GM18870 (cell line): ENCODE data around the gene PFKL.

Experiments used
- ATAC-seq: cut with Tn5 transposase; IDR thresholded peaks from one replicate; pipeline ENCODE4 v1.9.1; 2021; ENCODE audit warnings: moderate library complexity; ENCODE audit not compliant: unreplicated experiment

The PFKL gene

DNA sequence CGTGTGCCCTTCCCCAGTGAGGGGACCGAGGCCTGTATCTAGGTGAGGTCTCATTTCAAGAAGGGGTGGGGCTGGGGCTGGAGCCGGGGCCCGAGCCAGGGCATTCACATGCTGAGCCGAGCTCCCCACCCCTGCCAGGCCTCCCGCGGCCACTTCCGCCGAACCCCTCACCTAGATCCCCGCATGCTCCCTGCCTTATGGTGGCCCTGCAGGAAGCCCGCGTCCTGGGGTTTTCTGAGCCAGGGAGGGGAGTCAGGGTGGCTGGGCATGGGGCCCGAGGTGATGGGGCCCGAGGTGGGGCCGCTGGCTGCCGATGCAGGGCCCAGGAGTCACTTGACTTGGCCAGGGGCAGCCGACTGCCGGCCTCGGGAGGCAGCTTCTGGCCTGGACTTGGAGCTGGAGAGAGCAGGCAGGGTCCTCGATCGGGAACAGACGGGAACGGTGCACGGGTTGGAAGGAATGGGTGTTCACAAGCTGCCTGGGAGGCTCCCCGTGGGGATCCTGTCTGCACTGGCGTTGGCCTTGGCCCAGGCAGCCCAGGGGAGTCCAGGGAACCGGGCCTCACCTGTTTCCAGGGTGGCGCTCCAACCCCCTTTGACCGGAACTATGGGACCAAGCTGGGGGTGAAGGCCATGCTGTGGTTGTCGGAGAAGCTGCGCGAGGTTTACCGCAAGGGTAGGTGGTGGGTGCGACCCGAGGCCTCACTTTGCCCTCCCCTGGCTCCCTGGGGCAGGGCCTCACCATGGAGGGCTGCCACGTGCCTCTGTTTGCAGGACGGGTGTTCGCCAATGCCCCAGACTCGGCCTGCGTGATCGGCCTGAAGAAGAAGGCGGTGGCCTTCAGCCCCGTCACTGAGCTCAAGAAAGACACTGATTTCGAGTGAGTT lies 25.8 kb downstream of the PFKL start:
- ATAC-seq: no peak

DNA sequence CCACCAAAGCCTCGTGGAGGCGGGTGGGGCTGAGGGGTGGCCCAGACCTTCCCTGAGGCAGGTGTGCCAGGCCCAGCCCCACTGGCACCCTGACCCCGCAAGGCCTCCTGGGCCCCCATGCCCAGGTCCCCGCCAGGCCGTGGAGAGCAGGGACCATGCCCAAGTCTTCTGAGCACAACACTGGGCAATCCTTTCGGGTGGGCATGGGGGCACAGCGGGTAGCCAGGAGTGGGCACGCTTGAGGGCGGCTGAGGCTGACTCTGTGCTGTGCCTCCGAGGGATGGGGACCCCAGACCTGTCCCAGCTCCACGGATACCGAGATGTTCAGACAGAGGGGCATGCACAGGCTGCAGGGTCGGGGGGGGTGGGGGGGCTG lies 26.4 kb downstream of the PFKL start:
- no peak for ATAC-seq

DNA sequence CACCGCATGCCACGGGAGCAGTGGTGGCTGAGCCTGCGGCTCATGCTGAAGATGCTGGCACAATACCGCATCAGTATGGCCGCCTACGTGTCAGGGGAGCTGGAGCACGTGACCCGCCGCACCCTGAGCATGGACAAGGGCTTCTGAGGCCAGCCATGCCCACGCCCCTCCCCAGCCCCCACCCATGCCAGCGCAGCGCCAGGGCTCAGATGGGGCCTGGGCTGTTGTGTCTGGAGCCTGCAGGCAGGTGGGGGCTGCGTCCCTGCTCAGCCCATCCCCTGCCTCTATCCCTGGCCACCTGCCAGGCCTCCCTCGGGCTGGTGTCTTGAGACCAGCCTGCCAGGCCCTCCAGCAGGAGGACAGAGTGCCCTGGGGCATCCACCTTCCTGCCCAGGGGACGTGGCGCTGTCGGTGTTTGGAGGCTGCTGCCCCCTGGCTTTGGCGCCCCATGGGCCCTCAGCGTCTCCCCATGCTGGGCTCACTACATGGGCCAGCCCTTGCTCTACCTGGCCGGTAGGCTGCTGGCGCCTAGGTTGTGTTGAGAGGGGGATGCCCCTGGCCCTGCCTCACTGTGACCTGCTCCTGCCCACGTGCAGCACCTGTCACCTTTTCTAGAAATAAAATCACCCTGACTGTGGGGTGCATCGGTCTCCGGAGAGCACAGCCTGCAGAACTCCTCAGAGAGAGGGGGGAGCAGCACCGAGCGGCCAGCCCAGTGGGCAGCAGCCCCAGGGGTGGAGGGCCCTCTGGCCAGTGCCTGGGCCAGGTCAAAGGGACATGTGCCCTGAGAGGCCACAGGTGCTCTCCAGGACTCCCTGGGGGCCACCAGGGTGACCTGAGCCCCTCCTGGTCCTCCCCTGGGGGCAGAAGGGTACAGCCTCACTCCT lies 27.1 kb downstream of the PFKL start:
- no peak for ATAC-seq

DNA sequence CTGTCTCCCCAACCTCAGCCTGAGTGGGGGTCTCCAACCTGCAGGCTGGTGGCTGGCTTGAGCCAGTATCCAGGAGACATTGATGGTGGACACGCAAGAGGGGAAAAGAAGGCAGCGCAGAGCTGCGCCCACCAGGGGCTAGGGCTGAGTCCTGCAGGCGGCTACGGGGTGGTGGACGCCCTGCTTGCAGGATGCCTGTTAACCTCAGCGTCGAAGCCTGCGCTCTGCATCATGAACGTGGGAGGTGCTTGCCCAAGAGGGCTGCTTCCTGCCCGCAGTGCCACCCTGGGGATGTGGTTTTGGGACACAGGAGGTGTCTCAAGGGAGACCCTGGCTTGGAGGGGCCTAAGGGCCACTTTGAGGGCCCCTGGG lies 27.7 kb downstream of the PFKL start:
- no peak for ATAC-seq

DNA sequence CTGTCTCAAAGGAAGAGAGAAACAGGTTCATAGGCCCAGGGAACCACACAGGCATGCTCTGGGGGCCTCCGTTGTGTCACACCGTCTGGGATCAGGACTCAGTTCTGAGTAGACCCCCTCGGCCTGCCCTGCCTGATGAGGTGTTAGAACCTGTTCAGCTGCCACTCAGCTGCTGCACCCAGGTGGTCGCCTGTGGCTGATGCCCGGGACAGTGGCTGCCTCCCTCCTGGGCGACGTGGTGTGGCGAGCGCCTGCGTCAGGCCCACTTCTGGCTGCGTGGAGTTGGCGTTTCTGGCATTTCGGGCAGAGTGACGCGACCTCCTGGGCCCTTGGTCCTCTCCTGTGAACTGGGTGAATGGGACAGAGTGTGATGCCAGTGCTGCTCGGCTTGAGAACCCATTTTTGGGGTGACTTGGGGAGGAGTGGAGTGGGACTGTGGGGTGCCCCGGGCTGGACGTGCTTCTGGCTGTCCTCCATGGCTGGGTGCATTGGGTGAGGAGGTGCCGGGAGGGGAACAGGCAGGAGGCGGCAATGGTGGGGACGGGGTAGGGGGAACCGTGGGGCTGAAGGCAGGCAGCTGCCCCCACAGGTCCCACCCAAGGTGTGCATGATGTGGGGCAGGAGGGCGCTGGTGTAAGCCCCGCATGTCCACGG lies 28.5 kb downstream of the PFKL start:
- ATAC-seq: no peak

DNA sequence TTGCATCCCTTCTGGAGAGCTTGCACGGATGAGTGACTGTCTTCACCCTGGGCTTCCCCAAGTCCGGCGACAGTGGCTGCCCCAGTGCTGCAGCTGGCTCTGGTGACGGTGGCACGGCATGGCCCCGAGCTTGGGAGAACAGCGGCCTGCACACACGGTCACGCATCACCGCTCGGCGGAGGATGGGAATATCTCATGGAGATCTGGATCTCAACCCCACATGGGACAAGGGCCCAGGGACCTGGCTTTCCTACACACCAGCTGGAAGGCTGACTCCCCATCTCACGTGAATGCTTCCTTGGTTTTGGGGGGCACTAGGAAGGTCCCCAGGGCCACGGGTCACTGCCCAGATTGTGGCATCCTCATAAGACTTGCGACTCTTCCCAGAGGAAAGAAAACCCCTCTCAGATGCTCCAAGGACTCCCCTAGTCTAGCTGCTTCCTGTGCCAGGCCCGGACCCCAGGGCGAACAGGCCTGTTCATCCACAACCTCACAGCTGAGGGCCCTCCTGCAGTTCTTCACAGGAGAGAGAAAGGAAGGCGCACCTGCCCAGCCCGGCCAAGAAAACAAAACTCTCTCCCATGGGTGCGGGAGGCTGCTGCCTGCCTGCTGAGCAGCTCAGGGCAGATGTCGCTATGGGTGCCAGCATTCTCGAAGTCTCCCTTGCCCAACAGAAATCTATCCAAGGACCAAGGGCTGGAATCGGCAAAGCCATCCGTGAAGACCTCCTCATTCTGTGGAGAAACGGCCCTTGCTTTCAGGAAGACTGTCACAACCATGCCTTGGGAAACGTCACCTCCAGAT lies 29.4 kb downstream of the PFKL start:
- no peak for ATAC-seq

DNA sequence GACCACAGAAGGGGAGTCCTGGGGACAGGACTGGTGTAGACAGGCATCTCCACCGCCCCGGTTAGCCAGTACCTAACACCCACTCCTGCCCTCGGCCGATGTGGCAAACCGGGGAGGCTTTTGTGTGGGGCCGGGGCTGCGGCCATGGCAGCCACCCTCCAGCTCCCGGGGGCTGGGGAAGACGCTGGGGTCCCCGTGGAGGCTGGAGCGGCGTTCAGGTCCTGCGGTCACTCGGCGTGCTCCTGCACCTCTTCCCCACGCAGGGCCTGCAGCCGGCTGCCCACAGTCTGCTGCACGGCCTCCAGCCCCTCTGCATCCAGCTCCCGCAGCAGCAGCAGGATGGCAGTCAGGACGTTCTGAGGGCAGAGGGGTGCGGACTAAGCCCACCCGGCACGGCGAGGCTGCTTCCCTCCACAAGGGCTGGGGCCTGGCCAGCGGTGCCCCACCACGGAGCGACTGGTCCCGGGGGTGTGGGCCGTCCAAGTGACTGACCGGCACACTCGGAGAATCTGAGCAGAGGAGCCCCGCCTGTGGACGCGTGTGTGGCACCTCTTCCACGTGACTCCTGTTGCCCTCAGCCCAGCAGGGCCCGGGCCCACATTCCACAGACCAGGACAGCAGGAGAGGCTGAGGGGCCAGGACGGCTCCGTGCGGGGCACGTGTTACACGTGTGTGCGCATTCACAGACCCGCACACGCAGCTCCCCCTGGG lies 30.3 kb downstream of the PFKL start:
- ATAC-seq: no peak

DNA sequence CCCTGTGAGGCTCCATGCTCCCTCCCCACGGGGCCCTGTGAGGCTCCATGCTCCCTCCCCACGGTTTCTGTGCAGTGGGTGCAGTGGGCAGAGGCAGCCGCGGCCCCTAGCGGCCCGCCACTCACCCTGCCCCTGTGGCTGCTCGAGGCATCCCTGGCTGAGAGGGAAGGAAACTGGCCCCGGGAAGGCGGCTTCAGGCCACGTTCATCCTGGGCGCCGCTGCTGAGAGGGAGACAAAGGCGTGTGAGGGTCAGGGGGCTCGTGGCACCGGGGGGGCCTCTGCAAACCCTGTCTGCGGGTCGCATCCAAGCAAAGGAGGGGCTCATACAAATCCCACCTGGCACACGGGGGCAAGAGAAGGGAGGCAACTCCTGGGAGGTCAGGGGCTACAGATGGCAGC lies 30.8 kb downstream of the PFKL start:
- no peak for ATAC-seq

DNA sequence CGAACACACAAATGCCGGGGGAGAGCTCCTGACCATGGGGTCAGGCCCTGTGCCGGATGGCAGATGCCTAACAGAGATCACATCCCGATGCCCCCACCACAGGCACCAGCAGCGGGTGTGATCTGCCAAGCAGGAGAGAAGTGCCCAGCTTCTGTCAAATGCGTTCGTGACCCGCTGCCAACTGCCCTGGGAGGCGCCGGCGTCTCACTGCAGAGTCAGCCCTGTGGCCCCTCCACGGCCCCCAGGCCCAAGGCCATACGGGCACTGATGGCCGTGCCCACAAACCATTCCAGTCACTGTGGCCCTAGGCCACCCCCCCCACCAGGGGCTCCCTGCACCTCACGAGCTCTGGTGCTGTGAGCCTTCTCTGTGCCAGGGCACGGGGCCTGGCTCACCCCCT lies 31.4 kb downstream of the PFKL start:
- no peak for ATAC-seq

DNA sequence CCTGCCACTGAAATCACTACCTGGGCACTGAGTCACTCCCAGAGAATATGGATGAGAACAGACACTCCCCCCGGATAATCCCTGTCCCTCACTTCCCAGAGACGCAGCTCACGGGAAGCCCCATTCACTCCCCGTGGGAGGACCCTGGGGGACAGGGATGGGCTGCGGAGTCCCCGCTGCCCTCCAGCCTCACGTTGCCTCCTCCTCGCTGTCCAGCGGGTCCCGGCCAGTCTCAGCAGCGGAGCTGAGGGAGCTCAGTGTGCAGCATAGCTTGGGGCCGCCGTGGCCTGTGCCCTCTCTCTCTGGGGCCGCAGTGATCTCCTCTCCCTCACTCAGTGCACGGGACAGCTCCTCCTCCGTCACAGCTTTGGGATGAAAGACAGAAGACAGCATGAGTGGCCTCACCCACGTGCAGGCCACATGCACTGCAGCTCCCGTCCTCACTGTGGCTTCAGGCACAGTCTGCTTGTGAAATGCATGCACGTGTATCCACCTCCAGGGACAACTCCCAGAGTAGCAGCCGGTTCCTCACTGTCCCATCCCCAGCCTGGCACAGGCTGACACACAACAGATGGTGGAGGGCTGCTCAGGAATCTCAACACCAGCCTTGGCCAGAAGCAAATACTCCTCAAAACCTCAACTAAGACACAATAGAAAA lies 31.9 kb downstream of the PFKL start:
- no peak for ATAC-seq

DNA sequence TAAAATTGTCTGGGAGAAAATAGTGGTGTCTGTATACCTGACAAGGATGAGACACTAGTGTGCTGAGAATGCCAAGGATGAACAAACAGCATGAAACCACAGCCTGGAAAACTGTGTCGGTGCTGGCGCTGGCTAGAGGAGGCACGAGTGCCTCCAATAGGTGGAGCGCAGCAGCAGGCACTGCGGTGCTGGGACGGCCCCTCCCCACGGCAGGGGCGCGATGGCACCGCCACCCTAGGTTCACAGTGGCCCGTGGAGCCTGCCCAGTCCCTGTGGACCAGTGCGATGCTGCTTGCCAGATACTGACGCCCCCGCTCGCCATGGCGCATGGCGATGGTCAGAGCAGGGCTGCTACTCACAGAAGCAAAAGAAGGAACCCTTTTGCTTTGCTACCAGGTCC lies 32.5 kb downstream of the PFKL start:
- ATAC-seq: no peak

DNA sequence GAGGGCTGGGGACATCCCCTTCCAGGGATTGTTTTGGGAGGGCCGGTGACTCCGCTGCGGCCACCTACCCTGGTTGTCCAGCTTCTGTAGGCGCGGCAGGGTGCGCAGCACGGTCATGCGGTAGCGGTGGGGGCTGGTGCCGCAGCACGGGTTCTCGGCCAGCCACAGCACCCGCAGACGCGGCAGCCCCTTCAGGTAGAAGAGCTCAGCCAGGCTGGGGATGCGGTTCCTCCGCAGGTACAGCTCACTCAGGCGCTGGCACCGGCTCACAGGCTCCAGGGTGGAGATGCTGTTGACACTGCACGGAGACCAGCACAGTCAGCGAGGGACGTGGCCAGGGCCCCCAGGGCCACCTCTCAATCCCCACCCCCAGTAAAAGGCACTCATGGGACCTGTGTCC lies 33.1 kb downstream of the PFKL start:
- no peak for ATAC-seq

DNA sequence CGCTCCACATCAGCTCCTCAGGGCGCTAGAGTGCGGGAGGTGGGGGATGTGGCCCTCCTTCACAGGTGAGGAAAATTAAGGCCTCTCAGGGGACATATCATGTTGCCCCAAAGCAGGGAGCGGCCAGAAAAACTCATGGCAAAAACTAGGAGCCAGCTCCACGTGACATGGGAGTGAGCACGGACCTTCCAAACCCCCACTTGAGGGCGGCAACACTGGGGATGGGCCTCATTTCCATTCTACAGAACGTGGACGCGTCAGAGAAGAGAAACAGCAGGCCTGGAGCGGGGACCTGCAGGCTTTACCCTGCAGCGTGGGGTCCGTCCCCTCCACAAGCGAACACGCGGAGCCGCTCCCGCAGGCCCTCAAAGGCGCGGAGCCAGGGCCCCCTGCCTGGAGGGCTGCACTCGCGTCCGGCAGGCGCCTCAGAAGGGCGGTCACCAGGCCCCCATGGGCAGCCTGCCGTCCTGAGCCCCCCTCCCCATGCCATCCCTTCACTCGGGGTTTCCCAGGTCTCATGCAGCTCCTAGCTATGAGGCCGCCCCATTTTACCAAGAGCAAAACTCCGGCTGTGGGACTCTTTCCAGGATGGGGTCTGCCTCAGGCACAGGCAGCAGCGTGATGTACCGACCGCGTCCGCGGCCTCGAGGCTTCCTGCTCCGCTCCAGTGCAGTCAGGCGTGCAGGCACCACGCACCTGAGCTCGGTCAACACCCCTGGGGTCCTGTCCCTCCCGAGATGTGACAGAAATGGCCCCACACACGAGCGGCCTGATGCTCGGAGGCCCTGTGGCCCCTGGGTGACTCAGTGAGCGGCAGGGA lies 33.9 kb downstream of the PFKL start:
- no peak for ATAC-seq

DNA sequence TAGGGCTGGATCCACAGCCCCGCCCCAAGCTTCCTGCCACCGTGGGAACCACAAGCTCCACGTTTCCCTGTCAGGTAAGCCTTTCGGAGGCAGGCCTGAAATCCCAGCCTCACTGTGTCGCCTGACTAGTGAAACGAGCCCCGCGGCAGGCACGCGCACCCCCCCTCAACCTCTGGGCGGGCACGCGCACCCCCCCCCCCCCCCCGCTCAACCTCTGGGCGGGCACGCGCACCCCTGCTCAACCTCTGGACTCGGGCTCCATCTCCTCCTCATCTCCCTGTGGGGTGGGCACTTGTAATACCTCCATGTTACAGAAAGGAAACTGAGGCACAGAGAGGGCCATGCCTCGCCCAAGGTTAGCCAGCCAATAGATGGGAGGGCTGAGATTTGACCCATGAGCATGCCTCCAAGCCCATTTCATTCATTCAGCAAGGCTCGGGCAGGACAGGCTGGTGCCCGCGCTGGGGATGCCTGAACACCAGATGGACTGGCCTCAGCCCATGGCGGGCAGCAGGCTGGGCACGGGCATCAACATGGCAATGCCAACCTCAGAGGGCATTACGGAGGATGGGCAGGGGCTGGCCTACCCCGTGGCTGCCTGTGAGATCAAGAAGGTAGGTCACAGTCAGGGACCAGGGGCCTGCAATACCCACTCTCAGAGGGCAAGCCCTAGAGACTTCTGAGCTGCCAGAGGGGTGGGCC lies 34.6 kb downstream of the PFKL start:
- no peak for ATAC-seq

DNA sequence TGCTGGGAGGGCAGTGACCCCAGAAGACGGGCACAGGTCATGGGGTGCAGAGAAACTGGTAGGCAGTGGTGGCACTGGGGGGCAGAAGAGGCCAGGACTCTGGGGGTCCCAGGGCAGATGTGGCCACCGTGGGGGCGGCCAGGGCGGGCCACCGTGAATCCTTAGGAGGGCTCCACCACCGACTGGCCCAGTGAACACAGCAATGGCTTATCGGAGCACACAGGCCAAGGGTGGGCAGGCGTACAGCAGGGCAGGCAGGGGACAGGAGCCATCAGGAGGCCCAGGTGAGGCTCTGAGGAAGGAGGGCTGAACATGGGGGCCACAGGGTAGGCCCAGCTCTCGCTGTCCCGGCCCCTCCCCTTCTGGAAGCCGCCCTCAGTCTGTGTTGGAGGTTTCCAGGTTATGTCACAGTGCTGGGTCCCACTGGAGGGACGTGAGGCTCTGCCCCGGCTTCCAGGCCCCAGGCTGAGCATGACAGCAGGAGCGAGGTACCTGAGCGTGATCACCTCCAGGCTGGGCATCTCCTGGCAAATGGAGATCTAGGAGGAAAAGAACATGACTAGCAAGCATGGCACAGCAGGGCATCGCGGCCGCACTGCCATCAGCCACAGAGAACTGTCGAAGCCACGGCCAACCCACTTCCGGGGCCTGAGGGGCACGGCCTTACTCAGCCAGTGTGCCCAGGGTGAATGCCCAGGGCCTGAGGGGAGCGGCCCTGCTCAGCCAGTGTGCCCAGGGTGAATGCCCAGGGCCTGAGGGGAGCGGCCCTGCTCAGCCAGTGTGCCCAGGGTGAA lies 35.6 kb downstream of the PFKL start:
- no peak for ATAC-seq

DNA sequence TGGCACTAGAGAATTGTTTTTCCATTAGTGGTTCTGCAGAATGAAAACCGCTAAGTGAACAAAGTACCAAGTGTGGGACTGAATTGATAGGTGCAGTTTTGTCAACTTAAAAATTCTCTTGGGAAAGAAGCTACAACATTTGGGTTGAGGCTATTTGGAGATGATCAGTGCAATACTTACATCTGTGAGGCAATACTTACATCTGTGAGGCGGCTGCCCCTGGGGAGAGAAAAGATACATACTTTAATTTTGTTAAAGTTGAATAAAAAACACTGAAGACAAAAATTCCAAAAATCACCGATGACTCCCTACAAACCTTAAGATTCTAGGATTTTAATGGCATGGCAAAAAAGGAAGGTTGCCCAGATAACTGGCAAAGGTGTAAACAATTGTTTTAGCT lies 37.6 kb downstream of the PFKL start:
- no peak for ATAC-seq
